Dendritic cell treated with granulocyte-macrophage colony-stimulating factor and Interleukin-4, amounts not matched to agents 40 ng/mL and 50 ng/mL, for 4 days (primary cell): ENCODE results near the gene ZNRF2.
"Not testable (repeated sequence)": the region's sequence is repeated elsewhere in the genome, so short reads cannot be mapped to it uniquely, and the experiment has no call there.

Experiments used
- H3K27ac Mint-ChIP-seq: one replicate; pipeline ENCODE4 v1.8.0; 2022; ENCODE audit warnings: mild to moderate bottlenecking, mixed read lengths
- H3K27me3 Mint-ChIP-seq: one replicate; pipeline ENCODE4 v1.8.0; 2022; ENCODE audit warnings: mild to moderate bottlenecking, mixed read lengths
- H3K36me3 Mint-ChIP-seq: one replicate; pipeline ENCODE4 v1.8.0; 2022; ENCODE audit warnings: low read depth, mixed read lengths
- H3K4me1 Mint-ChIP-seq: one replicate; pipeline ENCODE4 v1.8.0; 2022; ENCODE audit warnings: low read depth, mixed read lengths
- H3K4me3 Mint-ChIP-seq: one replicate; pipeline ENCODE4 v1.8.0; 2022; ENCODE audit warnings: mild to moderate bottlenecking, moderate library complexity, mixed read lengths
- H3K9me3 Mint-ChIP-seq: one replicate; pipeline ENCODE4 v1.8.0; 2022; ENCODE audit warnings: mixed read lengths
- intact Hi-C: fragments of 100-400 bp; cut with micrococcal nuclease; formaldehyde crosslinking; loops from one replicate; pipeline ENCODE4 v1.15.0; 2022

The ZNRF2 gene

DNA sequence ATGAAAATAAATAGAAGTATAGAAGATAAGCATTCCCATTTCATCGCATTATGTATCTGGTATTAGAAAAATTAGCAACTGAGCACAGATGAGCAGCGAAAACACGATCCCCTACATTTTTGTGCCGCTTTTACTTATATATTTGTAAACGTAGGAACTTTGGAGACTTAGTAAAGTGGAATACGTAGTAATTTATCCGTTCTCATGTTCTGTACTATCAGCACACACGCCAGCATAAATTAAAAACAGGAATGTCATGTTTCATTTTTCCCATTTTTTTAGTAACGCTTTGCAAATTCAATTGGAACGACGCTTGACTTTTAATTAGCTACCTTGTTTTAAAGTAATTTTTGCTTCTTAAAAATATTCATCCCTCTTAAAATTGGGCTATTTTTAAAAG, 2.4 kb downstream of the ZNRF2 start:
- Mint-ChIP-seq H3K4me1 (peaks cover 46% of the 10 kb centered on the region), H3K4me3 (peak overlapping the region; percentile 98), H3K27ac (peak overlapping the region; percentile 97), H3K9me3 (no peaks in the 10 kb centered on the region), H3K36me3 (peaks cover 14% of the 10 kb centered on the region), H3K27me3 (no peaks in the 10 kb centered on the region)
- intact Hi-C loops, result loop anchor here (2.0 kb wide), 1 partner anchor 62 kb away; no protein-coding TSS in a partner anchor

DNA sequence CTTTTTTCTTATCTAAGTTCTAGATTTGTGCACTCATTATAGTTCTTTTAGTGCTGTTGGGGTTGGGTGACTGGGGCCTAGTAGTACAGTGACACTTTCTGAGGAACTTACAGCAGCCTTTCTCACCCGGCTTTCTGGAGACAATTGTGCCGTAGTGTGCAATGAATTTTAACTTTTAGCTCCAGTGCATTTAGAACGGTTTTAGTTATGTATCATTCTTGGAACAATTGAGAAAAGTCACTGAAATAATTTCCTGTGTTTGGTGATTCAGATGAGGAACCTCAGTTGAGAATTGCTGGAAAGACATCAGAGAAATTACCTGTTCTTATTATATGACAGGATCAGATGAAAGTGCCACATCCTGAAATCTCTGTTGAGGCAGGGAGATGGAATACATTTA, 3.2 kb downstream of the ZNRF2 start:
- peak overlapping the region; percentile 54 for H3K4me3 Mint-ChIP-seq
- H3K9me3 Mint-ChIP-seq, H3K27ac Mint-ChIP-seq, H3K27me3 Mint-ChIP-seq: not testable (repeated sequence)
- H3K36me3 Mint-ChIP-seq, result peaks cover 14% of the 10 kb centered on the region
- H3K4me1 Mint-ChIP-seq, result peaks cover 51% of the 10 kb centered on the region
- intact Hi-C loops, result loop anchor here (2.0 kb wide), 1 partner anchor 61 kb away; no protein-coding TSS in a partner anchor

DNA sequence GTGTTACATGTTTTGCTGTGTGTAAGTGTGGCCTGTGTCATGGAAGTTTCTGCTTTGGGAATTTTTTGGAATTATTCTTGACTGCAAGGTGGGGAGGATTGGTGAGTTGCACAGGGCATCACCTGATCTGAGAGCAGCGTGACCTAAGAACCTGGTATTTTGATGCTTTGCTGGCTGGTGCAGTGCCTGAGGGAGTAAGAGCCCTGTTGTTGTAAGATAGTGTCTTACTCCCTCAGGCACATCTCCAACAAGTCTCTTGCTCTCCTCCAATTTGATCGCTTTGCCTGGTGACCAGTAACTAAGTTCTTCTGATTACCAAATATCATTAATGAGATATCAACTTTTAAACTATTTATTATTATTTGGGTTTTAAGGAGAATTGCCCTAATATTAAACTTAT, 5.2 kb downstream of the ZNRF2 start:
- H3K4me3 Mint-ChIP-seq, H3K9me3 Mint-ChIP-seq, H3K27me3 Mint-ChIP-seq, H3K27ac Mint-ChIP-seq: not testable (repeated sequence)
- Mint-ChIP-seq H3K4me1 (peaks cover 59% of the 10 kb centered on the region), H3K36me3 (peaks cover 14% of the 10 kb centered on the region)
- intact Hi-C loops, result loop anchor here (5.0 kb wide), 1 partner anchor 38 kb away; no protein-coding TSS in a partner anchor

DNA sequence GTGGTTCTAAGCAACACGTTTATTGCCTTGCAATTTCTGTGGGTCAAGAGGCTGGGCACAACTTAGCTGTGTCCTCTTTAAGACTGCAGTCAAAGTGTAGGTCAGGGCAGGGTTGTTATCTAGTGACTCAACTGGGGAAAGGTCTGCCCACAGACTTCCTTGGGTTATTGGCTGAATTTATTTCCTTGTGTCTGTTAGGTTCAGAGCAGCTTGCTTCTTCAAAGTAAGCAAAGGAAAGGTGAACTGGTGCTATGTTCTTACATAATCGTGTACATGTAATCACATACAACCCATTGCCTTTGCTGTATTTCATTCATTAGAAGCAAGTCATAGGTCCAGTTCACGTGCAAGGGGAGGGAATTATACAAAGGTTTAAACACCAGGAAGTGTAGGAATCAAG, 5.9 kb downstream of the ZNRF2 start:
- H3K27me3 Mint-ChIP-seq, H3K27ac Mint-ChIP-seq, H3K4me3 Mint-ChIP-seq, H3K9me3 Mint-ChIP-seq: not testable (repeated sequence)
- intact Hi-C loops, result loop anchor here (5.0 kb wide), 1 partner anchor 37 kb away; no protein-coding TSS in a partner anchor
- Mint-ChIP-seq H3K36me3 (peaks cover 14% of the 10 kb centered on the region), H3K4me1 (peaks cover 66% of the 10 kb centered on the region)

DNA sequence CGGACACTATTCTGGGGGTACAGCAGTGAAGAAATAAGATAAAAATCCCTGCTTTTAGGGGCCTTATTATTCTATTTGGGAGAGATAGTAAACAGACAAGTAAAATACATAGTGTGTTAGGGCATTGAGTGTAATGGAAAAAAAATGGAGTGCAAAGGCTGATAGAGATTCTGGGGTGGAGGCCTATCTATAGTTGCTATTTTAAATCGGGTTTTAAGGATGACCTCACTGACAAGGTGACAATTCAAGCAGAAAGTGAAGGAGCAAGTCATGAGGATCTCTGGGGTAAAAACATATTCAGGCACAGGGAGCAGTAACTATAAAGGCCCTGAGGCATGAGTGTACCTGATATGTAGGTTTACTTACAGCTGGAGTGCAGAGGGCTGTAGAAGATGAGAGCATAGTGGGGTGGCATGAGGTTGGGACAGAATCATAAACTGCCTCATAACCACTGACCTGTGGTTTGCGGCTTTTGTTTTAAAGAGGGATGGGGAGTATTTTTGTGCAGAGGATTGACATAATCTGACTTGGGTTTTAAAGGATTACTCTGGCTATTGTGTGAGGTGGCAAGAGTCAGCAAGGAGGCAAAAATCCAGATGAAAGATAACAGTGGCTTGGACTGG, 8.1 kb downstream of the ZNRF2 start:
- H3K27ac Mint-ChIP-seq, result peak overlapping the region; percentile 2
- not testable (repeated sequence) for H3K4me3 Mint-ChIP-seq, H3K27me3 Mint-ChIP-seq, H3K36me3 Mint-ChIP-seq, H3K9me3 Mint-ChIP-seq
- peaks cover 80% of the 10 kb centered on the region for H3K4me1 Mint-ChIP-seq
- intact Hi-C loops, result loop anchor here (5.0 kb wide), 1 partner anchor 35 kb away; no protein-coding TSS in a partner anchor

DNA sequence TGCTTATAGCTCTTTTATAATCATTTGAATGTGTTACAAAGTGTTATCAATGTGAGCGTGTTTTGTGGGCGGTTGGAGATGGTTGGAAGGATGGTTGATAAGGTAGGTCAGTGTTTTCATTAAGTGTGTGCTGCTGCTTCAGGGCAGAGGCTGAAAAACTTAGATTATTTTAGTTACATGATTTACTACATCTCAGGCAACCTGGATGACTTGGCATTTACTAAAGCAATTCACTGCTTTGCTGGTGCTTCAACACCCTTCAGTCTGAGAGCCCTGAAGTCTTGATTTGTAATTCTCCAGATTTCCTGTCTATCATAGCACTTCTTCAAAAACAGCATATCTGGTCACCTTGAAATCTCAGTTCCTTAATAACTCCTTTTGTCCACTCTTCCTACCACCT, 11.9 kb downstream of the ZNRF2 start:
- H3K36me3 Mint-ChIP-seq, intact Hi-C loops: not testable (repeated sequence)
- H3K4me1 Mint-ChIP-seq, result peaks cover 60% of the 10 kb centered on the region

DNA sequence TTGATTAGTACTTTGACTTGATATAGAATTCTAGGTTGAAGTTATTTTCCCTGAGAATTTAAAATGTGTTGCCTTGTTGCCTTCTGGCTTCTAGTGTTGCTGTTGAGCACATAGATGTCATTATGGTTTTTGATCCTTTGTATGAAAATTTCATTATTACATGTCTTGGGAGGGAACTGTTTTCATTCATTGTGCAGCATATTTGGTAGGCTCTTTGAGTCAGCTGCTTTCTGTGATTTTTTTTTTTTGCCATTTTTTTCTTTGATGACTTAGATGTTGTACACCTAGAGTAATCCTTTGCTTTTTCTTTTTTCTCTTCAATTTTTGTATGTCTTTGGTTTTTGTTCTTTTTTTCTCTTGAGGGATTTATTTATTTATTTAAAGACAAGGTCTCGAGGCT, 13.1 kb downstream of the ZNRF2 start:
- H3K36me3 Mint-ChIP-seq, intact Hi-C loops, H3K27me3 Mint-ChIP-seq, H3K9me3 Mint-ChIP-seq, H3K4me3 Mint-ChIP-seq: not testable (repeated sequence)
- peaks cover 50% of the 10 kb centered on the region for H3K4me1 Mint-ChIP-seq
- H3K27ac Mint-ChIP-seq, result peak overlapping the region; percentile 4

More for the DNA sequence above, 11.9 kb downstream of the ZNRF2 start:
- H3K27me3 Mint-ChIP-seq, H3K27ac Mint-ChIP-seq, H3K9me3 Mint-ChIP-seq, H3K4me3 Mint-ChIP-seq: not testable (repeated sequence)

DNA sequence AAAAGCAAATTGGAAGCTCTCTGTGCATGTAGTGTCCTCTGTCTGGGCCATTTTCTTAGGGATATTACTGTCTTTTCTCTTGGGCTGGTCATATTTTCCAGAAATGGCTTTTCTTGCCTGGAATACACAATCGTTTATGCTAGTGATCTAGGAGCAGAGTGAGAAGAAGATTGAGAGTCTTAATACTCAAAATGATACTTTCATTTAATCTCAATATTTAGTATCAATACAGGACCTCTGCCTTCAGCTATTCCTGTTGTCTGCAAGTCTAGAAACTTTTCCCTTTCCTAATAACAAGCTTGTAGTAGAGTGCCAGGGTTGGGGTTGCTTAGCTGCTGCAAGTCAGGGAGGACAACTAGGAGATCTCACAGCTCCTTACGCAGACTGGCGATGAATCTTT, 14.0 kb downstream of the ZNRF2 start:
- intact Hi-C loops, H3K9me3 Mint-ChIP-seq, H3K36me3 Mint-ChIP-seq, H3K4me3 Mint-ChIP-seq, H3K27me3 Mint-ChIP-seq, H3K27ac Mint-ChIP-seq: not testable (repeated sequence)
- peaks cover 44% of the 10 kb centered on the region for H3K4me1 Mint-ChIP-seq

DNA sequence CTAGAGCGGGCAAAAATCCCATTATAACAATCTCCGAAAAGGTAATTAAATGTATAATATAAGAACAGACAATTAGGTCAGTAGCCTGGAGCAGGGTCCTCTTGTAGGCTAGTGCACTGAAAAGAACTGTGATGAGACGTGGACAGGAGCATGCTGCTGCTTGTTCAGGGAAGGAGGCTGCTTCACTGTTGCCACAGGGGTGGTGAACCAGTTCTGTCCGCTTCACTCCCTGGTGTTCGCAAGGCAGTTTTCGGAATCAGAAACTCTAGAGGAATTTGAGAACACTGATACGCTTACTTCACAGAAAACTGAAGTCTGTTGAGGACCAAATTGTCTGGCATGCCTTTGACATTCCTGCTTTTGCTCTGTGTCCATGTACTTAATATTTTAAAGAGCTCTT, 17.4 kb downstream of the ZNRF2 start:
- H3K27me3 Mint-ChIP-seq, result no peaks in the 10 kb centered on the region
- H3K27ac Mint-ChIP-seq, result no peak overlapping the region
- no peaks in the 10 kb centered on the region for H3K36me3 Mint-ChIP-seq
- intact Hi-C loops, result no loop called here
- H3K9me3 Mint-ChIP-seq, result no peaks in the 10 kb centered on the region
- peaks cover 25% of the 10 kb centered on the region for H3K4me1 Mint-ChIP-seq
- H3K4me3 Mint-ChIP-seq, result no peak overlapping the region

DNA sequence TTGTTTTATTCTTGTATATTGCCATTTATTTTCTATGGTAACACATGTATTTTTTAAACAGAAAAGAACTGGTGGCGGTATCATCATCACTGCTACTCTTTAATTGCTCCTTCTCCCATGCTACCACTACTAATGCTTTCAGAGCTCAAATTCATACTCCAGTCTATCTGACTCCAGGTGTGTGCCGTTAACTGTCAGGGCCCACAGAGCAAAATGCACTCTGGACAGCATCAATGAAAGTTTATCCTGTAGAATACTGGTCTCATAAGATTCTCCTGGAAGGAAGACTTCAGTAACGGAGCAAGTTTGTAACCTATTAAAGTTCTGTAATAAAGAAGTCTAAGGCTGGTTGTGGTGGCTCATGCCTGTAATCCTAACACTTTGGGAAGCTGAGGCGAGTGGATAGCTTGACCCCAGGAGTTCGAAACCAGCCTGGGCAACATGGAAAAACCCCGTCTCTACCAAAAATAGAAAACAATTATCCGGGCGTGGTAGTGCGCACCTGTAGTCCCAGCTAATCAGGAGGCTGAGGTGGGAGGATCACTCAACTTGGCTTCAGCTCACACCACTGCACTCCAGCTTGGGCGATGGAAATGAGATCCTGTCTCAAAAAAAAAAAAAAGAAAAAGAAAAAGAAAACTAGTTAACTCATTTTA, 18.4 kb downstream of the ZNRF2 start:
- intact Hi-C loops, result no loop called here
- Mint-ChIP-seq H3K4me1 (peaks cover 22% of the 10 kb centered on the region), H3K9me3 (no peaks in the 10 kb centered on the region)

DNA sequence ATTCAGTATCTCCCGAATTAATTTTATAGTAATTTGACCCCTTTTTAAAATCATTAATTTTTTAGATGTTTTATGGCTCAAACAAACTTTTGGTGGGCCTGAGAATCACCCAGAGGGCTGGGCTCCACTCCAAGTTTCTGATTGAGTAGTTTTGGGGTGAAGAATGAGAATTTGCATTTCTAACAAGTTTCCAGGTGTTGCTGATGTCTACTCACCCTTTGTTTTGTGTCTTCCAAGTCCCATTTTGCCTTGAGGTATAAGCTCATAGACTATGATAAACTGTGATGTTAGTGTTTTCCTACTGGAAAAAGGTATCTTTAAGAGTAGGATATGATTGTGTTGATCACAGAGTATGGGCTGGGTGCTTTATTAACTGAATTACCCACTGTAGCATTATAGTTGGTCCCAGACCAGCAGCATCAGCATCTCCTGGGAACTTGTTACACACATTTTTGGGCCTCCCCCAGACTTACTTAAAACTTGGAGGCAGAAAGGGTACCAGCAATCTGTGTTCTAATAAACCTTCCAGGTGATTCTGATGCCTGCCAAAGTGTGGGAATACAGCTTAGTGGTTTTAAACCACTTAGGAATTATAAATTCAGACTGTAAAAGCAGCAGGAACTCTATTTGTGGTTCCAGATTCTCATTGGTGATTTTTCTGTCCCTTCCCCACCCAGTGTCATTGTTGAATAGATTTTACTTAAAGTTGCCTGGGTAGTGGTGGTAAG, 19.1 kb downstream of the ZNRF2 start:
- peaks cover 22% of the 10 kb centered on the region for H3K4me1 Mint-ChIP-seq
- intact Hi-C loops, result no loop called here
- no peak overlapping the region for H3K27ac Mint-ChIP-seq
- H3K27me3 Mint-ChIP-seq, result no peaks in the 10 kb centered on the region
- no peaks in the 10 kb centered on the region for H3K36me3 Mint-ChIP-seq
- H3K9me3 Mint-ChIP-seq, result no peaks in the 10 kb centered on the region
- no peak overlapping the region for H3K4me3 Mint-ChIP-seq

More for the DNA sequence above, 18.4 kb downstream of the ZNRF2 start:
- no peaks in the 10 kb centered on the region for H3K27me3 Mint-ChIP-seq
- H3K27ac Mint-ChIP-seq, result no peak overlapping the region
- no peak overlapping the region for H3K4me3 Mint-ChIP-seq
- H3K36me3 Mint-ChIP-seq, result no peaks in the 10 kb centered on the region

DNA sequence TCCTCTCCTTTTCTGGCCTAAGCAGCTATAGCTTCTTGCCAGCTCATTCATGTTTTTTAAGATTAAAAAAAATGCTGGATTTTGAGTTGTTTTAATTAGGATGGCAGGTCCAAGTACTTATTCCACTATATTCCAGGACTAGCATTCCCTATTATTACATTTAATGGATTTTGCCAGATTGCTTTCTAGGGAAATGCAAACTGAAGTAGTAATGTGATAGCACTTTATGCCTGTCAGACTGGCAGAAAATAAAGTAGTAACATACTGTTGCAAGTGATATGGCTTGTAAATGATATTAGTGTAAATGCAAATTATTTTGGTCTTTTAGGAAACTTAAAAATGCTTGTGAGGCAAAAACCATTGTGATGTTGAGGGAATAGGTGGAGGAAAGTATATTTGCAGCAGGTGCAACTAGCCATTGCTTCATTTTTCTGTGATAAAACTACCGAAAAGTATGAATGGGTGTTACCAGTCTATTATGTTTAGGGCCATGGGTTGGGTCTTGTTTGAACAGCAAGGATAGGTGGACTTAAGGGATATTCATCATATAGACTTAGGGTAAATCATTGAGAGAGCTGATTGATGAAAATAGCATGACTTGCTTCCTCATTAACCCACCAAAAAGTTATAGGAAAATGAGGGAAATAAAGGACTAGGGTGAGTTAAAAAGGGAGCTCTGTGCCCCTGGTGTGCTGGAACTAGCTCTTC, 19.9 kb downstream of the ZNRF2 start:
- H3K27me3 Mint-ChIP-seq, result no peaks in the 10 kb centered on the region
- H3K27ac Mint-ChIP-seq, result no peak overlapping the region
- intact Hi-C loops, result no loop called here
- H3K4me3 Mint-ChIP-seq, result no peak overlapping the region
- no peaks in the 10 kb centered on the region for H3K36me3 Mint-ChIP-seq
- no peaks in the 10 kb centered on the region for H3K9me3 Mint-ChIP-seq
- peaks cover 22% of the 10 kb centered on the region for H3K4me1 Mint-ChIP-seq

DNA sequence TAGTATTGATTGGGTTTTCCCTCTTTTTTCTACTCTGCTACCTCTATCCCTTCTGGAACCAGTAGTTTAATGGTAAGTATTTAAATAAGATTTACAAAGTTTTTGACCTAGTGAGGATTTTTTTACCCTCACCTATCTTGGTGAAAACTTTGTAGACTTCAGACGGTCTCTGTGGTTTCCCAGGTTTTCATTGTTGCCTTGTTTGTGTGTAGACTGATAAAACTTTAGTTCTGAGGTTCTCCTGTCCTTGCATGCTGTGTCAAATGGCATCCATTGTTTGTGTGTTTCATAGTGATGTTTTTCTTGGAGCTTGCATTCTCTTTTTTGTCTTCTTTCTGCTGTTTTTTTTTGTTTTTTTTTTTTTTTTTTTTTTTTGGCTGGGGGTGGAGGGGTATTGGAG, 22.6 kb downstream of the ZNRF2 start:
- H3K4me3 Mint-ChIP-seq, result no peak overlapping the region
- intact Hi-C loops, result no loop called here
- no peaks in the 10 kb centered on the region for H3K36me3 Mint-ChIP-seq
- no peaks in the 10 kb centered on the region for H3K27me3 Mint-ChIP-seq
- H3K4me1 Mint-ChIP-seq, result peaks cover 33% of the 10 kb centered on the region
- no peaks in the 10 kb centered on the region for H3K9me3 Mint-ChIP-seq
- no peak overlapping the region for H3K27ac Mint-ChIP-seq

DNA sequence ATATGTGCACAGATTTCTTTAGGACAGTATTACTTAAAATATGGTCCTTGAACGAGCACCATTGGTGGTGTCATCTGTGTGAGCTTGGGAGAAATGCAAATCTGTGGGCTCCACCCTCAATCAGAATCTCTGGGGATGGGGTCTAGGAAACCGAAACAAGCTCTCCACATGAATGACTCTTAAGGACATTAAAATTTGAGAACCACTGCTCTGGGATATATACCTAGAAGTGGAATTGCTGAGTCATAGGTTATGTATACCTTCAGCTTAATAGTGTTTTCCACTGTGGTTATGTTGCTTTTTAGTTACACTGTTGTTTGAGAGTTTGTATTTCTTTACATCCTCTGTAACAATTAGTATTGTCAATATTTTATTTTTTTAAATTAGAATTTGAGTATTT, 24.0 kb downstream of the ZNRF2 start:
- intact Hi-C loops, result no loop called here
- H3K27ac Mint-ChIP-seq, result no peak overlapping the region
- no peaks in the 10 kb centered on the region for H3K27me3 Mint-ChIP-seq
- H3K36me3 Mint-ChIP-seq, result no peaks in the 10 kb centered on the region
- no peaks in the 10 kb centered on the region for H3K9me3 Mint-ChIP-seq
- H3K4me1 Mint-ChIP-seq, result peaks cover 37% of the 10 kb centered on the region
- H3K4me3 Mint-ChIP-seq, result no peak overlapping the region
